ENCODE data around the gene TP73. TPM values are rescaled to one million over a fixed set of nuclear protein-coding genes. Genes with fewer than 3 reads are reported as not detected.
A peak's percentile ranks its signal among the peaks of the same experiment; 100 is the strongest.

TP73 gene
- total RNA-seq, 4 donors from 2014 or later = 4.9 to 8.8 (median 7.0) TPM

DNA sequence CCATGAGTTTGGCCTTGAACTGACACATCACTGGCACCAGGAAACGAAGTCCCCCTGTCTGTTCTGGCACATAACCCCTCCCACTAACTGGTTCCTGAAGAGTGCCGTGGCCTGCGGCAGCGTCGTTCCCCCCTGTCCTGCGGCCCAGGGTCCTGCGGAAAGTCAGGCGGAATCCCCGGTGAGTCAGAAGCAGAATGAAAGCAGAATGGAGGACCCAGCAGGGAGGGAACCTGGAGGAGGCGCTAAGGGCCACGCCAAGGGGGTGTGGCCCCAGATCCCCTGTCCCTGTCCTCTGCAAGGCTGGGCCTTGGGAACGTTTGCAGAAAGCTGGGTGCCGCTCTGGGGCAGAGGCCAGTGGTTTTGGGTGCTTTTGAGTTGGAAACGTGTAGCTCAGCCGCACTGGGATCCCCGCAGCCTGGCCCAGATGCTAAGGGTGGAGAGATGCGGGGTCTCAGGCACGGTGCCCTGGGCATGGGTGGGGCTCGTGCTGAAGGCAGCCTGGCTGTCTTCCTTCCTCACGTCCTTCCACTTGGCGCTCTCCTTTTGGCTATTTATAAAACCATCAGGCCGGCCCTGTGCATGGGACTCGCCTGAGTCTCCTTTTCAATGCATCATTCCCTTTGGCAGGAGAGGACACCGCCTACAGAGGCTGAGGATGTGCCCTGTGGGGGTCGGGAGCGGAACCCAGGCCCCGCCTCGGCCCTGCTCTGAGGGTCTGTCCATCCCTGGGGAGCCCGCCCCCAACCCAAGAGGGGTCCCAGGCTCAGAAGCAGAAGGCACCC is 36.2 kb downstream of the TP73 start:
- no peaks in the 10 kb centered on the region for H3K9me3 ChIP-seq
- peaks cover 0 to 43% (median 0%) of the 10 kb centered on the region in 4 donors for H3K27me3 ChIP-seq
- intact Hi-C loops (cut with DNase I) = no loop called here
- peaks cover 9 to 60% (median 30%) of the 10 kb centered on the region in 3 donors for H3K4me1 ChIP-seq
- H3K36me3 ChIP-seq = no peaks in the 10 kb centered on the region
- 14 to 30% methylated on average over 8 of the region's 29 CpGs for WGBS, 2 donors
- no peak for DNase-seq
- no peak overlapping the region for H3K4me3 ChIP-seq
- TF ChIP-seq, protein P1, sequence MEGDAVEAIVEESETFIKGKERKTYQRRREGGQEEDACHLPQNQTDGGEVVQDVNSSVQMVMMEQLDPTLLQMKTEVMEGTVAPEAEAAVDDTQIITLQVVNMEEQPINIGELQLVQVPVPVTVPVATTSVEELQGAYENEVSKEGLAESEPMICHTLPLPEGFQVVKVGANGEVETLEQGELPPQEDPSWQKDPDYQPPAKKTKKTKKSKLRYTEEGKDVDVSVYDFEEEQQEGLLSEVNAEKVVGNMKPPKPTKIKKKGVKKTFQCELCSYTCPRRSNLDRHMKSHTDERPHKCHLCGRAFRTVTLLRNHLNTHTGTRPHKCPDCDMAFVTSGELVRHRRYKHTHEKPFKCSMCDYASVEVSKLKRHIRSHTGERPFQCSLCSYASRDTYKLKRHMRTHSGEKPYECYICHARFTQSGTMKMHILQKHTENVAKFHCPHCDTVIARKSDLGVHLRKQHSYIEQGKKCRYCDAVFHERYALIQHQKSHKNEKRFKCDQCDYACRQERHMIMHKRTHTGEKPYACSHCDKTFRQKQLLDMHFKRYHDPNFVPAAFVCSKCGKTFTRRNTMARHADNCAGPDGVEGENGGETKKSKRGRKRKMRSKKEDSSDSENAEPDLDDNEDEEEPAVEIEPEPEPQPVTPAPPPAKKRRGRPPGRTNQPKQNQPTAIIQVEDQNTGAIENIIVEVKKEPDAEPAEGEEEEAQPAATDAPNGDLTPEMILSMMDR (IDR thresholded peaks at IDR 0.05) = no peak
- no peak for TF ChIP-seq POLR2A (IDR thresholded peaks at IDR 0.05)
- H3K27ac ChIP-seq = no peak overlapping the region

DNA sequence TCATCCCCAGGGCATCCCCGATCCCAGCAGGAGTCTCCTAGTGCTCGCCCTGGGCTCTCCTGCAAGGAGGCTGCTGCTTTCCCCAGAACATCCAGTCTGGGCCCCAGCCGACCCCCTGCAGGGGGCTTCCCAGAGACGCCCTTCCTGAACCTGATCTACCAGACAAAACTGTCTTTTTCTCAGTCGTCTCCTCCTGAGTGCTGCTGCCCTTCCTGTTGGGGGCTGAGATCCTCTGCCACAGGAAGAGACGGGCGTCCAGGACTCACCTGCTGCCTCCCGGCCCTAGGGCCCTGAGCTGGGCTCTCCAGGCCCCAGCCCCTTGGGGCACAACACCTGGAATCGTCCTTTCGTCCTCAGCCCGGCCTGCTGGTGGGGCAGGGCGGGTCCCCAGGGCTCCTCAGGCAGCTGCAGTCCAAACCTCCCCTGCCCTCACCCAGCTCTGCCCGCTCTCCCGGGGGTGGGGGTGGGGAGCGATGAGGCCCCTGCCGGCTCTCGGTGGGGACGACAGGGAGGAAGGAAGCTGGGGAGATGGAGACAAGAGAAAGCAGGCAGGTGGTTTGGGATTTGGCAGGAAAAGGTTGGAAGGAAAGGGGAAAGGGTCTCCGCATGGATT is 36.9 kb downstream of the TP73 start:
- TF ChIP-seq, protein P1 (IDR thresholded peaks at IDR 0.05) = no peak
- TF ChIP-seq POLR2A (IDR thresholded peaks at IDR 0.05) = no peak
- no peak overlapping the region for H3K27ac ChIP-seq
- no peak overlapping the region for H3K4me3 ChIP-seq
- H3K9me3 ChIP-seq = no peaks in the 10 kb centered on the region
- H3K4me1 ChIP-seq = peaks cover 8 to 53% (median 28%) of the 10 kb centered on the region in 3 donors
- WGBS, 2 donors = 70% methylated on average over 2 of the region's 19 CpGs; no CpG with 5 or more reads in 1 of the 2 donors
- DNase-seq = no peak
- intact Hi-C loops (cut with DNase I) = no loop called here
- no peaks in the 10 kb centered on the region for H3K36me3 ChIP-seq
- peaks cover 0 to 36% (median 0%) of the 10 kb centered on the region in 4 donors for H3K27me3 ChIP-seq

DNA sequence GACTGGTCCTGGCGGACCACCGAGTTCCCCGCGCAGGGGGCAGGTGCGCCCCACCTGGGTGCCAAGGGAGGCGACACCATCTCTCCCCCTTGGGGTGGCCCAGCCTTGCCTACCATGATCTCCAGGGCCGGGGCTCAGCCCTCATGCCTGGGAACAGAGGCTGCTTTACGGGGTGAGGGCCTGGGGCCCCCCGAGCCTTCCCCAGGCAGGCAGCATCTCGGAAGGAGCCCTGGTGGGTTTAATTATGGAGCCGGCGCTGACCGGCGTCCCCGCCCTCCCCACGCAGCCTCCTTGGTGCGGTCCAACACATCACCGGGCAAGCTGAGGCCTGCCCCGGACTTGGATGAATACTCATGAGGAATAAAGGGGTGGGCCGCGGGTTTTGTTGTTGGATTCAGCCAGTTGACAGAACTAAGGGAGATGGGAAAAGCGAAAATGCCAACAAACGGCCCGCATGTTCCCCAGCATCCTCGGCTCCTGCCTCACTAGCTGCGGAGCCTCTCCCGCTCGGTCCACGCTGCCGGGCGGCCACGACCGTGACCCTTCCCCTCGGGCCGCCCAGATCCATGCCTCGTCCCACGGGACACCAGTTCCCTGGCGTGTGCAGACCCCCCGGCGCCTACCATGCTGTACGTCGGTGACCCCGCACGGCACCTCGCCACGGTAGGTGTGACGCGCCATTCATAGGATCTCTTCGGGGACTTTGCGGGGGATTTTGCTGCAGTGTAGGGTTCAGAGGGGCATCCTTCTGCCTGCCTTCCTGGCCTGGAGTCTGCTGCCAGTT is 38.2 kb downstream of the TP73 start:
- intact Hi-C loops (cut with DNase I) = no loop called here

DNA sequence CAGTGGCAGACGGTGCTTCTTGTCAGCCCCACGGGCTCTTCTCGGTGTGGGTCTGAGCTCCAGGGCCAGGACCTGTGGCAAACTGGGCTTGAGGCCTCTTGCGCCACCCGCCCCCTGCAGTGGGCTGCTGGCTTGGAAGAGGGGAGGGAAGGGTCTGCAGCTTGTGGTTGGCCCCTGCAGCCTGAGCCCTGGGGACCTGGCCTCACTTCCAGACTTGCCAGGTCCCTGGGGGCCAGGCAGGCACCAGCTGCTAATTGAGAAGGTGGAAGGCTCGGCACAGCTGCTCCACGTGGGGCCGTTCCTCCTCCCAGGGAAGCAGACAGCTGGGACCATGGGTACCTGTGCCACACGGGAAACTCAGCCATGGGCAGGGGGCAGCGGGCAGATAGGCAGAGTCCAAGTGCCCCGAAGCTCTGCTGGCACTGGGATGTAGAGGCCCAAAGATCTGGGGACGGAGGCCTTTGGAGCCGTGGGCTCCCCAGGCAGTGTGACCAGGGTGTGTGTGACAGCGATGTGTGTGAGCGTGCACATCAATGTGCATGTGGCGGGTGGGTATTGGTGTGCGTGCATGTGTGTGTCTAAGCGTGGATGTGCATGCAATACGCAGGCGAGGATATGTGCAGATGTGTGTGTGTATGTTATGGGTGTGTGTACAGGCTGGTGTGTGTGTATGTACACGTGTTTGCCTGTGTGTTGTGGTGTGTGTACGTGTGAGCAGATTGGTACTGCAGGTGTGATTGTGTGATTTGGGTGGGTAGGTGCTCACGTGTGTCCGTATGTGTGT is 39.3 kb downstream of the TP73 start:
- WGBS, 2 donors = 90 to 92% methylated on average over 13 to 14 of the region's 24 CpGs
- no peak for DNase-seq
- intact Hi-C loops (cut with DNase I) = no loop called here
- no peak for TF ChIP-seq POLR2A (IDR thresholded peaks at IDR 0.05)
- TF ChIP-seq, protein P1 (IDR thresholded peaks at IDR 0.05) = no peak
- Histone ChIP-seq H3K27ac (no peak overlapping the region), H3K4me3 (no peak overlapping the region), H3K4me1 (peaks cover 0 to 52% (median 30%) of the 10 kb centered on the region in 3 donors), H3K27me3 (peaks cover 0 to 38% (median 0%) of the 10 kb centered on the region in 4 donors), H3K9me3 (no peaks in the 10 kb centered on the region), H3K36me3 (no peaks in the 10 kb centered on the region)

More for the DNA sequence above, 38.2 kb downstream of the TP73 start:
- no peaks in the 10 kb centered on the region for H3K9me3 ChIP-seq
- peaks cover 0 to 31% (median 0%) of the 10 kb centered on the region in 4 donors for H3K27me3 ChIP-seq
- H3K4me1 ChIP-seq = peaks cover 0 to 46% (median 26%) of the 10 kb centered on the region in 3 donors
- 15 to 60% methylated on average over 1 to 4 of the region's 50 CpGs for WGBS, 2 donors
- peak overlapping the region in 1 of 4 donors; percentile 15 for H3K4me3 ChIP-seq
- no peak for DNase-seq
- H3K27ac ChIP-seq = no peak overlapping the region
- no peaks in the 10 kb centered on the region for H3K36me3 ChIP-seq
- TF ChIP-seq, protein P1 (IDR thresholded peaks at IDR 0.05) = no peak
- no peak for TF ChIP-seq POLR2A (IDR thresholded peaks at IDR 0.05)
